GM12878 (cell line): ENCODE measurements around the gene SESN3.

Source experiments
- CBX5 ChIP-seq: sonication (generic); IDR thresholded peaks from 2 replicates; pipeline ENCODE4 v1.6.1; 2016; ENCODE audit warnings: low read depth, moderate library complexity, mild to moderate bottlenecking, inconsistent platforms
- CTCF ChIP-seq, 3 experiments: IDR thresholded peaks in 2 of 3; conservative IDR thresholded peaks in 1 of 3; 2 replicates each; pipeline ENCODE4 v1.5.1; 2011; ENCODE audit warnings: low read depth in 3 of 3, low read length in 3 of 3, mild to moderate bottlenecking in 3 of 3, control low read depth in 2 of 3, moderate library complexity in 2 of 3, inconsistent platforms in 1 of 3, mixed read lengths in 1 of 3; ENCODE audit not compliant: control insufficient read depth in 2 of 3, insufficient read depth in 1 of 3; ENCODE audit errors: extremely low read depth in 1 of 3
- EGR1 ChIP-seq, 2 experiments: IDR thresholded peaks; 1 replicate in 1 of 2; 2 replicates in 1 of 2; pipeline ENCODE4 v1.6.1; 2011 to 2012; ENCODE audit warnings: low read depth in 2 of 2, low read length in 2 of 2, borderline replicate concordance in 1 of 2, mild to moderate bottlenecking in 1 of 2, moderate library complexity in 1 of 2
- NR2C2 ChIP-seq: IDR thresholded peaks from 2 replicates; pipeline ENCODE4 v1.6.1; 2011; ENCODE audit warnings: borderline replicate concordance, low read depth; ENCODE audit not compliant: control insufficient read depth, insufficient read length
- POLR2AphosphoS5 ChIP-seq: IDR thresholded peaks from 2 replicates; pipeline ENCODE4 v1.6.1; 2011; ENCODE audit warnings: mild to moderate bottlenecking, low read length, inconsistent platforms
- RAD51 ChIP-seq: fragments of 450-650 bp; IDR thresholded peaks from 2 replicates; pipeline ENCODE4 v1.6.1; 2016; ENCODE audit warnings: moderate library complexity, mild to moderate bottlenecking, inconsistent platforms
- RFX5 ChIP-seq: IDR thresholded peaks from 2 replicates; pipeline ENCODE4 v1.6.1; 2011; ENCODE audit warnings: low read depth, low read length, improper control_type of control experiment
- SMC3 ChIP-seq: IDR thresholded peaks from 2 replicates; pipeline ENCODE4 v1.6.1; 2011; ENCODE audit warnings: low read length, improper control_type of control experiment, borderline replicate concordance
- SREBF2 ChIP-seq: IDR thresholded peaks from 2 replicates; pipeline ENCODE4 v1.6.1; 2012; ENCODE audit warnings: mild to moderate bottlenecking, low read length
- ZBTB11 ChIP-seq: fragments of 450-650 bp; formaldehyde crosslinking; IDR thresholded peaks from 2 replicates; pipeline ENCODE4 v1.5.0; 2022; ENCODE audit warnings: mild to moderate bottlenecking, missing genetic modification characterization
- ZNF24 ChIP-seq: fragments of 450-650 bp; IDR thresholded peaks from 2 replicates; pipeline ENCODE4 v1.6.1; 2017; ENCODE audit warnings: antibody characterized with exemption, mild to moderate bottlenecking
- ZNF274 ChIP-seq: IDR thresholded peaks from one replicate; pipeline ENCODE4 v1.8.0; 2011; ENCODE audit not compliant: insufficient read length, insufficient read depth

- TF ChIP-seq ZNF274 (no peak), CTCF (IDR thresholded peaks at IDR 0.05 in 2 of 3, conservative IDR thresholded peaks at IDR 0.05 in 1 of 3; ENCODE audit: control insufficient read depth in 2 of 3, extremely low read depth in 1 of 3, insufficient read depth in 1 of 3, low read depth in 3 of 3, low read length in 3 of 3) (no peak), SREBF2 (no peak), CBX5 (no peak), RFX5 (no peak), POLR2AphosphoS5 (no peak), EGR1 (IDR thresholded peaks at IDR 0.05; ENCODE audit: borderline replicate concordance in 1 of 2, low read depth in 2 of 2, low read length in 2 of 2) (no peak), RAD51 (no peak), SMC3 (no peak), ZNF24 (no peak), NR2C2 (no peak), ZBTB11 (CRISPR knock-in tag) (no peak)
These were observed 8.2 kb downstream of the SESN3 start for GRCh38 chr11:95222817-95223216.
